OCI-LY3 (cell line): ENCODE results near the gene HS2ST1.

Source experiments
- H2AFZ ChIP-seq: fragments of 200-600, 300-600 bp; shearing (Covaris generic); 2 replicates; pipeline ENCODE4 v1.6.0; 2014; ENCODE audit warnings: antibody characterized with exemption, low read depth, low read length
- H3K27ac ChIP-seq: fragments of 200-600, 300-600 bp; sonication (generic); 2 replicates; pipeline ENCODE4 v1.5.1; 2014; ENCODE audit warnings: mild to moderate bottlenecking, low read length, moderate library complexity, mixed read lengths
- H3K27me3 ChIP-seq: fragments of 200-600, 300-600 bp; sonication (generic); 2 replicates; pipeline ENCODE4 v1.6.1; 2014; ENCODE audit warnings: low read depth, low read length, mixed read lengths
- H3K36me3 ChIP-seq: fragments of 200-600, 300-600 bp; sonication (generic); replicated peaks from 2 replicates; pipeline ENCODE3; 2014; ENCODE audit warnings: low read depth, low read length, mixed read lengths
- H3K4me1 ChIP-seq: fragments of 300-600, 200-600 bp; sonication (generic); 2 replicates; pipeline ENCODE4 v1.6.1; 2014; ENCODE audit warnings: low read length, mixed read lengths
- H3K4me2 ChIP-seq: fragments of 200-600, 300-600 bp; sonication (generic); 2 replicates; pipeline ENCODE4 v1.6.1; 2014; ENCODE audit warnings: low read length, mixed read lengths
- H3K4me3 ChIP-seq: fragments of 300-600, 200-600 bp; sonication (generic); 2 replicates; pipeline ENCODE4 v1.5.1; 2014; ENCODE audit warnings: antibody characterized with exemption, mild to moderate bottlenecking, low read length, moderate library complexity
- H3K79me2 ChIP-seq: fragments of 300-600, 200-600 bp; shearing (Covaris generic); 2 replicates; pipeline ENCODE4 v1.6.1; 2014; ENCODE audit warnings: mild to moderate bottlenecking, low read length, mixed read lengths
- H3K9ac ChIP-seq: fragments of 300-600, 200-600 bp; shearing (Covaris generic); 2 replicates; pipeline ENCODE4 v1.6.0; 2014; ENCODE audit warnings: mild to moderate bottlenecking, low read length, moderate library complexity
- H3K9me3 ChIP-seq: fragments of 200-600, 300-600 bp; shearing (Covaris generic); 2 replicates; pipeline ENCODE4 v1.6.1; 2014; ENCODE audit warnings: low read length, mixed read lengths; ENCODE audit not compliant: insufficient read depth
- H4K20me1 ChIP-seq: fragments of 200-600, 300-600 bp; sonication (generic); 2 replicates; pipeline ENCODE4 v1.6.1; 2016; ENCODE audit warnings: low read length, mixed read lengths; ENCODE audit not compliant: insufficient read depth
- CTCF ChIP-seq: fragments of 200-600, 300-600 bp; sonication (generic); IDR thresholded peaks from 2 replicates; pipeline ENCODE4 v1.5.1; 2014; ENCODE audit warnings: antibody characterized with exemption, low read length, low read depth
- EZH2phosphoT487 ChIP-seq: fragments of 200-600 bp; shearing (Covaris generic); IDR thresholded peaks from 2 replicates; pipeline ENCODE4 v1.6.1; 2018; ENCODE audit warnings: antibody characterized with exemption, mixed run types, low read depth

Gene HS2ST1

GRCh38 chr1:87147851-87148250 lies 233.4 kb downstream of the HS2ST1 start:
- H2AFZ ChIP-seq, result no peak overlapping the region
- no peak overlapping the region for H3K27ac ChIP-seq
- no peak overlapping the region for H3K4me3 ChIP-seq
- no peak overlapping the region for H3K9ac ChIP-seq
- H3K36me3 ChIP-seq, result no peaks in the 10 kb centered on the region
- no peaks in the 10 kb centered on the region for H3K9me3 ChIP-seq
- no peak overlapping the region for H3K4me2 ChIP-seq
- H4K20me1 ChIP-seq, result no peaks in the 10 kb centered on the region
- H3K79me2 ChIP-seq, result no peaks in the 10 kb centered on the region
- H3K27me3 ChIP-seq, result peaks cover 7% of the 10 kb centered on the region; the same call in 1 of the 2 replicates
- peaks cover 10% of the 10 kb centered on the region for H3K4me1 ChIP-seq
- TF ChIP-seq CTCF (no peak), EZH2phosphoT487 (no peak)

- Histone ChIP-seq H3K4me1 (peaks cover 10% of the 10 kb centered on the region), H3K9me3 (no peaks in the 10 kb centered on the region), H2AFZ (no peak overlapping the region), H3K4me2 (no peak overlapping the region), H3K4me3 (no peak overlapping the region), H3K9ac (no peak overlapping the region), H3K79me2 (no peaks in the 10 kb centered on the region), H3K27ac (no peak overlapping the region), H3K27me3 (peaks cover 7% of the 10 kb centered on the region; the same call in 1 of the 2 replicates), H4K20me1 (no peaks in the 10 kb centered on the region), H3K36me3 (no peaks in the 10 kb centered on the region)
- TF ChIP-seq CTCF (no peak), EZH2phosphoT487 (no peak)
These were observed 234.2 kb downstream of the HS2ST1 start for GRCh38 chr1:87148661-87149060.

- Histone ChIP-seq H3K9ac (no peak overlapping the region), H2AFZ (no peak overlapping the region), H3K27ac (no peak overlapping the region)
These were observed 235.0 kb downstream of the HS2ST1 start for GRCh38 chr1:87149241-87150041.

More at GRCh38 chr1:87149241-87150041, 235.0 kb downstream of the HS2ST1 start:
- no peaks in the 10 kb centered on the region for H3K9me3 ChIP-seq
- no peaks in the 10 kb centered on the region for H3K79me2 ChIP-seq
- TF ChIP-seq CTCF (no peak), EZH2phosphoT487 (no peak)
- H3K4me1 ChIP-seq, result peaks cover 10% of the 10 kb centered on the region
- no peak overlapping the region for H3K4me2 ChIP-seq
- H4K20me1 ChIP-seq, result no peaks in the 10 kb centered on the region
- H3K36me3 ChIP-seq, result no peaks in the 10 kb centered on the region
- no peak overlapping the region for H3K4me3 ChIP-seq
- H3K27me3 ChIP-seq, result peaks cover 7% of the 10 kb centered on the region; the same call in 1 of the 2 replicates
